Measurements from ENCODE around the gene NRXN3.

Gene NRXN3

GRCh38 chr14:79878785-79879184 is 1708.6 kb downstream of the NRXN3 start:
- DNase-seq = no peak

- no peak for DNase-seq
Measured at GRCh38 chr14:79881299-79881698, 1711.1 kb downstream of the NRXN3 start.

- no peak for DNase-seq
Measured at GRCh38 chr14:79890527-79890926, 1720.4 kb downstream of the NRXN3 start.

DNA sequence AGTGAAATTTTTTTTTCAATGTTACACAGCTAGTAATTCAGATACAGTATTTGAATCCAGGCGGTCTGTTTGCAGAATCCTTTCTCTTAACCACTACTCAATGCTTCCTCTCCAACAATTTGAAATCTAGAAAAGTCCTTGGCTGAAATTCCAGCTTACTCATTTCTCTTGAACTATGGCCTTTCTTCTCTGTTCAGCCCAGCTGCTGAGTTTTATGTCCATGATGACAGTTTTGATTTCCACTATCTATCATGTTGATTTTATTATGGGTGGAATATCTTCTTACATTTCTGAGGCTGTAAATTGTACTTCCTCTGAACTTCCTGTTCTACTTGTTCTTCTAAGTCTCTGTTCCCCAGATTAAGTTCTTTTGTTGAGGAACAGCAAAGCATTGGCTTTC is 1725.8 kb downstream of the NRXN3 start:
- DNase-seq = no peak

GRCh38 chr14:79899610-79900009 is 1729.4 kb downstream of the NRXN3 start:
- DNase-seq = no peak

DNA sequence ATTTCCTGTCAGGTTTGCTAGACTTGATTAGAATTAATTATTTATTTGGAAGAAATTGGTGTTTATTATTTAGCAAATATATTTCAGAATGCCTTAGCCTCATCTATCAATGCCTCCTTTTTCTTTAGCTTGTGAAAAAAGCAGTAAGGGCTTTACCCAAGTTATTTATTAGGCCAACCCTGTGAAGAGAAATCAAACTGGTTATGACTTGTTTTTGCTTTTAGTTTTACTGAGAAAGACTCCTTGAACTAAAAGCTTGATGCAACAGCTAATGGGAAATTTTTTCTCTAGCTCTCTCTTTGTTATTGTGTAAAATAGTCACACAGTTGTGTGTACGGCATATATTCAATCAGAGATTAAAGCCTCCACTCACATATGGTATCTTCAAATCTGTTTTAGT is 1734.3 kb downstream of the NRXN3 start:
- DNase-seq = no peak

- DNase-seq = no peak
Measured at GRCh38 chr14:79906994-79907393, 1736.8 kb downstream of the NRXN3 start.

DNA sequence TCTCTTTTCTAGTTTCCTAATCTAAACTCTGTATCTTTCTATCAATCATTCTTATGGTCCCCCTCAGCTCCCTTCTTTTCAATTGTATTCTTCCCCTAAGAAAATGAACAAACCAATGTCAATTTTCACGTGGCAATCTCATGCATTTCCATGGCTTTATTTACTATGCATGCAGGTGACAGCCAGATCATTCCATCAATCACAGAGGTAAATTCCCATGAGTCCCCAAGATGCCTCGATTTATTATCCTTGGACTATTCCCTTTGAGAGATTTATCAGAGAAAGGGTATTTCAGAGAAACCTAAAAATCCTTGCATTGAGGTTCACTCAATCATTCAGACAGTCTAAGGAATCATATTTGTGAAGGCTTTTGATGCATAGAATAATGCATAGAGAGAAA is 1739.9 kb downstream of the NRXN3 start:
- no peak for DNase-seq

DNA sequence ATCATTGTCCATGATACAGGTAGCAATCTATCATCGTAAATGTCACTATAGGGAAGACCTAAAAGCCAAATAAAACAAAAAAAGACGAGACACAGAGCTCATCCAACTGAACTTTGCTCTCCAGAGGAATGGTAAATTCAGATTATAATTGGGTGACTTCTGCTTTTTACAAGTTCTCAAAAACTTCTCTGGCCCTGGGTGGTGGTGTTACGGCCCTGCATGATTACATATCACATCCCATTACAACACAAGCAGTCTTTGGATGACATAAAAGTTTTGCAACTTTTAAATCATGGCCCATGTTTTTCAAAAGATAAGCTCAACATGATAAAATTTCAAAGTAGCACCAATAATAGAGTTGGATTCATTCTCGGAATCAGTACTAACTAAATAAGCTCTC is 1741.6 kb downstream of the NRXN3 start:
- DNase-seq = no peak

- DNase-seq = no peak
Measured at GRCh38 chr14:79914595-79914994, 1744.4 kb downstream of the NRXN3 start.

DNA sequence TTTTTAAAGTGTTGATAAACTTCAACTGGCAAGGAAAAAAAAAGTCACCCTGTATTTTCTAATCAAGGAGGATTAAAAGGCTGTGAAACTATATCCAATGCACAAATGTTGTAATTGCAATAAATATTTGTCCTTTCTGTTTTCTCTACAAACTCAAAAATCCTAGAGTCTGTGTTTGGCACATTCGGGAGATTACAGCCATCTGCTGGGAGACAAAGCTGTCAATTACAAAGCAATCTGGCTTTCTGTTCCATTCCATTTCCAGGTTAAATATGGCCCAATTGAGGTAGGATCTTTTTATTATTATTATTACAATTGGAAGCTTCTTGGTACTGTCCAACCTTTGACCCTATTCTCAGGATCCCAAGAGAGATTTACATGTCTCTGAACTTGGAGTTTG is 1745.2 kb downstream of the NRXN3 start:
- no peak for DNase-seq

DNA sequence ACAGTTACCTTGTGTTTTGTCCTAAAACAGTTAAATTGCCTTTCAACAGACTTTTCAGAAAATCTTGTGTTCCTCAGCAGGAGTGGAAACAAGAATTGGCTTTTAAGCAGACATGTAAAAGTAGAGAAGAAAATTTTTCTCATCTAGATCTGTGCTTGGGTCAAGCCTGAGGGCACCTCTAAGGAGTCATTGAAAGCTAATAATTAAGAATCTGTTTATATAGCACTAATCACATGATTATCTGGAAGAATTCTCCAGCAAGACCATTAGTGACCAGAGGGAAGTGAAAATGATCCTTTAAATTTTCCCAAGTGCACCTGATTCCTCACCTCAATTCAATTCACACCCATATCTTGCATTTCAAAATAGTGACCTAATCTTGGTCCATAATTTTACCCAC is 1746.1 kb downstream of the NRXN3 start:
- DNase-seq = no peak

DNA sequence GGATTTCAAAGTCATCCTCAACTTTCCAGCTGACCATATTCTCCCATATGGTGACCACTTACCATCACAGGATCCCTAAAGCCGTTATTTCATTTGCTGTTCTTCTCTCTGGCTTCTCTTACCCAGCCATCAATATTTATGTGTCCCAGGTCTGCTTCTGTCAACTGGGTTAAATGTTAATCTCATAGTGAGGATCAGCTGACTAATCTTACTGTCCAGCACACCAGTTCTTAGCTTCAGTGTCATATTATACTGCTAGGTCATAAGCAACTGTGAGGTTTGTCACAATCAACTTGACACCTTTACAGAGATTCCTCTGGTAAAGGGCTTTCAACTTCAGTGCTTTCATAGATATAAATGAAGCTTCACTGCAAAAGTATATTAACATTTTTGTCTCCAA is 1746.7 kb downstream of the NRXN3 start:
- DNase-seq = no peak
